ENCODE results near the gene C20orf204. TPM values are rescaled to one million over a fixed set of nuclear protein-coding genes. Genes with fewer than 3 reads are reported as not detected.

Gene C20orf204
- total RNA-seq, 4 donors from 2014 or later: 0.17 to 1.6 (median 0.32) TPM

- Histone ChIP-seq H3K9me3 (no peaks in the 10 kb centered on the region), H3K27me3 (no peaks in the 10 kb centered on the region), H3K4me3 (peak overlapping the region; percentile 78 to 93 (median 82)), H3K36me3 (peaks cover 0 to 4% (median 0%) of the 10 kb centered on the region in 4 donors), H3K4me1 (peaks cover 22 to 38% (median 33%) of the 10 kb centered on the region in 4 donors), H3K27ac (replicated peaks in 1 of 4) (peak overlapping the region; percentile 84 to 87 (median 86))
- 2% methylated on average over 36 of the region's 51 CpGs for WGBS
- no peak for DNase-seq (ENCODE audit: extremely low spot score)
- intact Hi-C loops (cut with DNase I): no loop called here
- TF ChIP-seq POLR2AphosphoS5 (IDR thresholded peaks at IDR 0.05) (no peak), EP300 (IDR thresholded peaks at IDR 0.05) (no peak), POLR2A (IDR thresholded peaks at IDR 0.05; ENCODE audit: low read depth) (no peak), CTCF (IDR thresholded peaks at IDR 0.05) (no peak)
Observed at GRCh38 chr20:64063389-64064144, 27.6 kb downstream of the C20orf204 start.

- WGBS: 27% methylated on average over 7 of the region's 12 CpGs
- no peak for DNase-seq (ENCODE audit: extremely low spot score)
- intact Hi-C loops (cut with DNase I): no loop called here
- peaks cover 0 to 4% (median 1%) of the 10 kb centered on the region in 4 donors for H3K36me3 ChIP-seq
- H3K27ac ChIP-seq (replicated peaks in 1 of 4): peak overlapping the region; percentile 84 to 87 (median 86)
- H3K4me1 ChIP-seq: peaks cover 22 to 38% (median 33%) of the 10 kb centered on the region in 4 donors
- no peaks in the 10 kb centered on the region for H3K27me3 ChIP-seq
- TF ChIP-seq POLR2AphosphoS5 (IDR thresholded peaks at IDR 0.05) (no peak), CTCF (IDR thresholded peaks at IDR 0.05) (no peak), POLR2A (IDR thresholded peaks at IDR 0.05; ENCODE audit: low read depth) (no peak), EP300 (IDR thresholded peaks at IDR 0.05) (no peak)
- no peaks in the 10 kb centered on the region for H3K9me3 ChIP-seq
- peak overlapping the region; percentile 78 to 93 (median 82) for H3K4me3 ChIP-seq
Observed at GRCh38 chr20:64064145-64064698, 28.2 kb downstream of the C20orf204 start.

GRCh38 chr20:64065062-64065973 lies 29.3 kb downstream of the C20orf204 start:
- Histone ChIP-seq H3K36me3 (peaks cover 0 to 9% (median 3%) of the 10 kb centered on the region in 4 donors), H3K4me3 (no peak overlapping the region), H3K9me3 (no peaks in the 10 kb centered on the region), H3K27me3 (no peaks in the 10 kb centered on the region), H3K4me1 (peaks cover 22 to 40% (median 34%) of the 10 kb centered on the region in 4 donors), H3K27ac (replicated peaks in 1 of 4) (no peak overlapping the region)
- no peak for DNase-seq (ENCODE audit: extremely low spot score)
- whole genome bisulfite sequencing: 66% methylated on average over 27 of the region's 27 CpGs
- TF ChIP-seq POLR2AphosphoS5 (IDR thresholded peaks at IDR 0.05) (no peak), CTCF (IDR thresholded peaks at IDR 0.05) (no peak), EP300 (IDR thresholded peaks at IDR 0.05) (no peak), POLR2A (IDR thresholded peaks at IDR 0.05; ENCODE audit: low read depth) (no peak)
- intact Hi-C loops (cut with DNase I): no loop called here

- Histone ChIP-seq H3K27me3 (no peaks in the 10 kb centered on the region), H3K36me3 (peaks cover 0 to 15% (median 6%) of the 10 kb centered on the region in 4 donors), H3K4me1 (peaks cover 22 to 40% (median 34%) of the 10 kb centered on the region in 4 donors), H3K9me3 (no peaks in the 10 kb centered on the region), H3K27ac (replicated peaks in 1 of 4) (no peak overlapping the region), H3K4me3 (no peak overlapping the region)
- DNase-seq (ENCODE audit: extremely low spot score): no peak
- TF ChIP-seq POLR2AphosphoS5 (IDR thresholded peaks at IDR 0.05): no peak
- TF ChIP-seq EP300 (IDR thresholded peaks at IDR 0.05): no peak
- no peak for TF ChIP-seq POLR2A (IDR thresholded peaks at IDR 0.05; ENCODE audit: low read depth)
- TF ChIP-seq CTCF (IDR thresholded peaks at IDR 0.05): no peak
- 43% methylated on average over 3 of the region's 5 CpGs for WGBS
- intact Hi-C loops (cut with DNase I): no loop called here
Observed at GRCh38 chr20:64065974-64066343, 30.0 kb downstream of the C20orf204 start.

Data from esophagus muscularis mucosa (tissue), 4 donors.